Measurements from ENCODE around the gene CNKSR3. TPM values are rescaled to one million over a fixed set of nuclear protein-coding genes. Genes with fewer than 3 reads are reported as not detected.

The CNKSR3 gene
- total and polyA plus RNA-seq, 2 experiments from 2014 or later, result 1.9 to 5.7 TPM

GRCh38 chr6:154496186-154496585, 14.3 kb downstream of the CNKSR3 start:
- peaks cover 3% of the 10 kb centered on the region for H3K27me3 Mint-ChIP-seq (ENCODE audit: insufficient read depth, low read depth, poor library complexity)
- H2AFZ ChIP-seq, result no peak overlapping the region
- no peak overlapping the region for H3K4me2 ChIP-seq
- DNase-seq (ENCODE audit: low spot score), result no peak
- no peaks in the 10 kb centered on the region for H3K36me3 ChIP-seq (ENCODE audit: insufficient read depth)
- H3K27ac ChIP-seq (ENCODE audit: low read depth), result no peak overlapping the region
- peaks cover 22% of the 10 kb centered on the region; the same call in 2 of the 3 replicates for H3K4me1 Mint-ChIP-seq
- no peak overlapping the region for H3K4me3 ChIP-seq
- H3K4me3 Mint-ChIP-seq, result no peak overlapping the region
- H3K27me3 ChIP-seq (ENCODE audit: insufficient read depth), result no peaks in the 10 kb centered on the region
- peaks cover 8% of the 10 kb centered on the region; the same call in 1 of the 2 replicates for H3K79me2 ChIP-seq (replicated peaks; ENCODE audit: insufficient read depth)
- ATAC-seq, result no peak
- H3K4me1 ChIP-seq (ENCODE audit: insufficient read depth), result peaks cover 19% of the 10 kb centered on the region
- TF ChIP-seq JUNB (IDR thresholded peaks at IDR 0.05; ENCODE audit: unreplicated experiment) (no peak), EZH2 (IDR thresholded peaks at IDR 0.05; ENCODE audit: low read depth, unreplicated experiment) (no peak), STAT1 (IDR thresholded peaks at IDR 0.05; ENCODE audit: unreplicated experiment) (no peak), ZNF114 (CRISPR knock-in tag; IDR thresholded peaks at IDR 0.05) (no peak), EZH2phosphoT487 (IDR thresholded peaks at IDR 0.05; ENCODE audit: unreplicated experiment) (no peak), POLR2AphosphoS5 (IDR thresholded peaks at IDR 0.05; ENCODE audit: low read depth) (no peak), CTCF (conservative IDR thresholded peaks at IDR 0.05; ENCODE audit: low read depth in 2 of 2) (no peak), NANOG (IDR thresholded peaks at IDR 0.05; ENCODE audit: borderline replicate concordance) (no peak), ZNF462 (CRISPR knock-in tag; IDR thresholded peaks at IDR 0.05) (no peak), ZNF331 (CRISPR knock-in tag; IDR thresholded peaks at IDR 0.05; ENCODE audit: low read depth) (no peak), REST (IDR thresholded peaks at IDR 0.05; ENCODE audit: unreplicated experiment) (no peak), CREB1 (CRISPR knock-in tag; IDR thresholded peaks at IDR 0.05; ENCODE audit: low read depth) (no peak), ETS1 (IDR thresholded peaks at IDR 0.05) (no peak)
- no peaks in the 10 kb centered on the region; the same call in none of the 2 replicates for H4K20me1 ChIP-seq (replicated peaks; ENCODE audit: insufficient read depth)
- no peaks in the 10 kb centered on the region for H3F3A ChIP-seq (replicated peaks; ENCODE audit: low read depth)
- no peaks in the 10 kb centered on the region for H3K9me2 ChIP-seq (ENCODE audit: insufficient read depth)
- H3K9me3 Mint-ChIP-seq, result no peaks in the 10 kb centered on the region
- no peak overlapping the region for H3K27ac Mint-ChIP-seq
- no peaks in the 10 kb centered on the region for H3K36me3 Mint-ChIP-seq (ENCODE audit: low read depth)

Data from GM23338 (cell line).